Stimulated activated CD4-positive, alpha-beta T cell treated with anti-CD3 and anti-CD28 coated beads, TNF-alpha, amount 100 ng/mL, for 1 hour (primary cell): ENCODE results near the gene NRCAM.
"Not testable (repeated sequence)": the region's sequence is repeated elsewhere in the genome, so short reads cannot be mapped to it uniquely, and the experiment has no call there.

Experiments
- DNase-seq, 3 donors: peaks; one replicate each; pipeline ENCODE4 v3.0.0-alpha.2; 2020; ENCODE audit warnings: low read depth in 3 of 3, low spot score in 1 of 3

NRCAM gene

GRCh38 chr7:108284349-108285002 lies 171.8 kb downstream of the NRCAM start:
- DNase-seq, result no peak

GRCh38 chr7:108283252-108283651 lies 173.0 kb downstream of the NRCAM start:
- no peak for DNase-seq

GRCh38 chr7:108282427-108282996 lies 173.7 kb downstream of the NRCAM start:
- DNase-seq, result no peak

GRCh38 chr7:108280136-108280535 lies 176.1 kb downstream of the NRCAM start:
- no peak for DNase-seq

GRCh38 chr7:108278776-108279175 lies 177.5 kb downstream of the NRCAM start:
- no peak for DNase-seq

- no peak for DNase-seq
Measured at GRCh38 chr7:108278281-108278680, 178.0 kb downstream of the NRCAM start.

- not testable (repeated sequence) for DNase-seq
Measured at GRCh38 chr7:108274447-108274846, 181.8 kb downstream of the NRCAM start.

- DNase-seq, result not testable (repeated sequence)
Measured at GRCh38 chr7:108272891-108273290, 183.3 kb downstream of the NRCAM start.

- DNase-seq, result no peak
Measured at GRCh38 chr7:108270385-108271015, 185.7 kb downstream of the NRCAM start.

GRCh38 chr7:108268200-108268820 lies 187.9 kb downstream of the NRCAM start:
- no peak for DNase-seq

GRCh38 chr7:108267615-108268014 lies 188.6 kb downstream of the NRCAM start:
- DNase-seq, result no peak

- no peak for DNase-seq
Measured at GRCh38 chr7:108266491-108266890, 189.7 kb downstream of the NRCAM start.

- no peak for DNase-seq
Measured at GRCh38 chr7:108266035-108266434, 190.2 kb downstream of the NRCAM start.

GRCh38 chr7:108265007-108265406 lies 191.2 kb downstream of the NRCAM start:
- DNase-seq, result no peak

- DNase-seq, result no peak
Measured at GRCh38 chr7:108263425-108263824, 192.8 kb downstream of the NRCAM start.

GRCh38 chr7:108261560-108262255 lies 194.5 kb downstream of the NRCAM start:
- DNase-seq, result no peak

- not testable (repeated sequence) for DNase-seq
Measured at GRCh38 chr7:108259447-108259846, 196.8 kb downstream of the NRCAM start.

GRCh38 chr7:108257954-108258353 lies 198.3 kb downstream of the NRCAM start:
- no peak for DNase-seq

- no peak for DNase-seq
Measured at GRCh38 chr7:108254259-108254658, 202.0 kb downstream of the NRCAM start.

- no peak for DNase-seq
Measured at GRCh38 chr7:108253275-108254044, 202.8 kb downstream of the NRCAM start.

- DNase-seq, result no peak
Measured at GRCh38 chr7:108252177-108252576, 204.1 kb downstream of the NRCAM start.
